ENCODE data around the gene C6orf47.

Gene C6orf47

DNA sequence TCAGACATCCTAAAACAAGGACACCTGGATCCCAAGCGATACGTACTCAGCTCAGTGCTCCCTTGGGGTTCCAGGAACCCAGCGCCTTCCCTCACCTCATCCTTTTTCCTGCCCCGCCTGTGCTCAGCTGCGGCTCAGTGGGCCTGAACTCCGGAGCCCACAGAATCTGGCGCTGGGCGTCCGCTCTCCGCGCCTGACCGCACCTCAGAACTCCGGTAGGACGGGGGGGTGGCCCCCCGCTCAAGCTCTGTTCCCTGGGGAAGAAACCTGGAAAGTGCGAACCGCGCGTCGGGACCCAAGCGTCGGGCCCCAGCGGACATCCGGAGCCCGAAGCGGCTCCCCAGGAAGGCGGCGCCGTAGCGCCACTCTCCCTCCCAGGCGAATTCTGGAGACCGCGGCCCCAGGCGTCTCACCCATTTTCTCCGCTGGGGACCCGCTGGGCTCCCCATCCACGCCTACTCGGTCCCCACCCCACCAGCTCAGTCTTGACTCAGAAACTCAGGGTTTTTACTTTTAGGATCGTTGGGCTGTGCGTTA lies 20.6 kb upstream of the C6orf47 start:
- Histone ChIP-seq H3K4me1 (peaks cover 28 to 60% (median 53%) of the 10 kb centered on the region in 10 experiments), H3K27me3 (no peaks in the 10 kb centered on the region), H3K27ac (peak overlapping the region; percentile 47 to 79 (median 70); a peak in 21 of 22 replicates), H3K4me2 (peak overlapping the region; percentile 90 to 99 (median 96)), H3K9ac (peak overlapping the region; percentile 58 to 81 (median 74)), H3K9me3 (replicated peaks in 1 of 11) (no peaks in the 10 kb centered on the region), H3K36me3 (peaks cover 24 to 36% (median 31%) of the 10 kb centered on the region in 11 experiments), H4K20me1 (peaks cover 0 to 34% (median 0%) of the 10 kb centered on the region in 11 experiments; a peak in 3 of 22 replicates), H3K4me3 (peak overlapping the region; percentile 39 to 70 (median 58))
- TF ChIP-seq Cebpa-rat (IDR thresholded peaks at IDR 0.05): no peak

DNA sequence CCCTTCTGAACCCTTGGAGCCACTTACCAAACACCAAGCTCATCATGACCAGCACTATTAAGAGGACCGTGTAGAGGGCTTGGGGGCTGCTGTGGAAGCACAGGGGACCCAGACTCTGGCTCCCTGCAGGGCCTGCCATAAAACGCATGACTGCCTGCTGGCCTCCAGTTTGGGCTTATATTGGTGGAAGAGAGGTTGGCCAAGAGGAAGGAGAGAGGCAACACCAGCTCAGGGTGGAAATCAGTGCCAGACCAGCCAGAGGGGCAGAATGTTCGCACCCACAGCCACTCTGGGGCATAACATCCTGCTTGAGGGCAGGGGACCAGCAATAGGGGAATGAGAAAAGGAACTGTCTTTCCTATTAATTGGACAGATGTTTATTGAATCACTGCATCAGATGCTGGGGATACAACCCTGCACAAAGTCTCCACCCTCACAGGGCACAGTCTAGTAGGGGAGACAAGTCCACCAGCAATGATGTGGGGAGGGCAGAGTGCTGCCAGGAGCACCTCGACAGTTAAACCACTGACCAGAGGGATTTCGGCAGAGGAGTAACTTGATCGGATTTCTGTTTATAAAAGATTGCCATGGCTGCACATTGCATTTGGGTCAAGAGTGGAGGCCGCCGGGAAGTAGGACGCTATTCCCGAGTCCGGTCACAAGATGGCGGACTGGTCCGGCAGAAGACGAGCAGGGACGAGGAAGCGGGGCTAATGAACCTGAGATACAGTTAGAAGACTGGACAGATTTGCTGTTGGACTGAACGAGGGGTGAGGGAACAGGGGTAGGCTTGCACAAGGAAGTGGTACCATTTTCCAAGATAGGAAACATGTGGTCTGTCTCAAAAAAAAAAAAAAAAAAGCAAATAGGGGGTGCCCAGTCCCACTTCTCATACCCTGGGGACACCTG lies 19.9 kb upstream of the C6orf47 start, which contains the start of gene LY6G5C:
Gene LY6G5C (minus strand): TSS at position 842 of the 909 bp plus-strand sequence. CDS start 694 bp downstream, at position 148.
- Histone ChIP-seq H3K27ac (peak within 1 kb of the TSS; percentile 47 to 79 (median 70); a peak in 21 of 22 replicates), H3K36me3 (peaks cover 19 to 29% (median 24%) of the 10 kb centered on the region in 11 experiments), H3K9me3 (replicated peaks in 1 of 11) (no peaks in the 10 kb centered on the region), H3K4me2 (peak within 1 kb of the TSS; percentile 90 to 99 (median 96)), H3K27me3 (no peaks in the 10 kb centered on the region), H3K4me1 (peaks cover 35 to 64% (median 57%) of the 10 kb centered on the region in 10 experiments), H3K9ac (peak within 1 kb of the TSS; percentile 58 to 81 (median 74)), H3K4me3 (peak within 1 kb of the TSS; percentile 39 to 70 (median 58)), H4K20me1 (peaks cover 0 to 37% (median 0%) of the 10 kb centered on the region in 11 experiments; a peak in 6 of 22 replicates)
- TF ChIP-seq Cebpa-rat (IDR thresholded peaks at IDR 0.05): no peak

DNA sequence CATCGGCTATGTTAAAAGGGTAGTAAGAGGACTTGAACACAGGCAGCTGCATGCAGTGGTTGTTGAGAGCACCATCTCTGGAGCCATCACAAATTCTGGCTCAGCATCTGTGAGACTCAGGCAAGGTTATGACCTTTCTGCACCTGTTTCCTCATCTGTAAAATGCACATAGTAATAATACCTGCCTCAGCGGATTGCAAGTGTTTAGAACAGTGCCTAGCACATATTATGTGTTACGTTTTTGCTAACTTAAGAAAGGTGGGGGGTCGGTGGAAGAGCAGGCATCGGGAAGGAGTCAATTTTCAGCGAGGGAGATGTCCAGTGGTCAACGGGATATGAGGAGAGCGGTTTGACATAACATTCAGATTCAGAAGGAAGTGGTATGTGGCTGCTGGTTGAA lies 17.4 kb upstream of the C6orf47 start:
- H3K4me2 ChIP-seq: peak overlapping the region in 7 of 11 experiments; percentile 1 to 99 (median 22); a peak in 8 of 22 replicates
- no peak for TF ChIP-seq Cebpa-rat (IDR thresholded peaks at IDR 0.05)
- H3K36me3 ChIP-seq: peaks cover 10 to 30% (median 20%) of the 10 kb centered on the region in 11 experiments
- H3K27ac ChIP-seq: no peak overlapping the region
- no peaks in the 10 kb centered on the region for H3K27me3 ChIP-seq
- H3K9ac ChIP-seq: no peak overlapping the region
- no peaks in the 10 kb centered on the region for H3K9me3 ChIP-seq (replicated peaks in 1 of 11)
- H4K20me1 ChIP-seq: peaks cover 0 to 52% (median 7%) of the 10 kb centered on the region in 11 experiments; a peak in 8 of 22 replicates
- H3K4me3 ChIP-seq: no peak overlapping the region
- peaks cover 36 to 64% (median 57%) of the 10 kb centered on the region in 10 experiments for H3K4me1 ChIP-seq

DNA sequence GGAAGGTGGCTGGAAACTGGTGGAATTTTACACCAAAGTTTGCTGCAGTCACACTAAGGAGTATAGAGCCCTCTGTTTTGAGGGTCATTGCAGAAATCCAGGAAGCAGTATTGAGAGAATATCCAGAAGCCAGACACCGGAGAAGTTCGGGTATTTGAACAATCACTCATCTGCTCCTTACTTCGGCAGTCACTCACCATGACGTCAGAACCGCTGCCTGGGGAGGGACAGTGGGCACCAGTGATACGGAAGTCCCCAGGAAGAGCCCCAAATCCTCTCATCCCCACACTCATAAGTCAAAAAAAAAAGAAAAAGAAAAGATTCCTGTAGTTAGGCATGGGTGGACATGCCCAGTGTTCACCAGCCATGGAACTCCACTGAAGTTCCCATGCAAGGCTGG lies 16.3 kb upstream of the C6orf47 start:
- Histone ChIP-seq H3K4me1 (peaks cover 35 to 56% (median 51%) of the 10 kb centered on the region in 10 experiments), H3K4me2 (peak overlapping the region in 7 of 11 experiments; percentile 16 to 59 (median 32); a peak in 10 of 22 replicates), H3K27me3 (no peaks in the 10 kb centered on the region), H3K36me3 (peaks cover 21 to 38% (median 29%) of the 10 kb centered on the region in 11 experiments), H4K20me1 (peaks cover 0 to 59% (median 10%) of the 10 kb centered on the region in 11 experiments; a peak in 12 of 22 replicates), H3K4me3 (no peak overlapping the region), H3K9me3 (replicated peaks in 1 of 11) (no peaks in the 10 kb centered on the region), H3K9ac (0 out of 22 replicates have a peak overlapping the region, but pooled peaks of 1 of the 11 experiments have one; percentile 29), H3K27ac (no peak overlapping the region)
- TF ChIP-seq Cebpa-rat (IDR thresholded peaks at IDR 0.05): no peak

DNA sequence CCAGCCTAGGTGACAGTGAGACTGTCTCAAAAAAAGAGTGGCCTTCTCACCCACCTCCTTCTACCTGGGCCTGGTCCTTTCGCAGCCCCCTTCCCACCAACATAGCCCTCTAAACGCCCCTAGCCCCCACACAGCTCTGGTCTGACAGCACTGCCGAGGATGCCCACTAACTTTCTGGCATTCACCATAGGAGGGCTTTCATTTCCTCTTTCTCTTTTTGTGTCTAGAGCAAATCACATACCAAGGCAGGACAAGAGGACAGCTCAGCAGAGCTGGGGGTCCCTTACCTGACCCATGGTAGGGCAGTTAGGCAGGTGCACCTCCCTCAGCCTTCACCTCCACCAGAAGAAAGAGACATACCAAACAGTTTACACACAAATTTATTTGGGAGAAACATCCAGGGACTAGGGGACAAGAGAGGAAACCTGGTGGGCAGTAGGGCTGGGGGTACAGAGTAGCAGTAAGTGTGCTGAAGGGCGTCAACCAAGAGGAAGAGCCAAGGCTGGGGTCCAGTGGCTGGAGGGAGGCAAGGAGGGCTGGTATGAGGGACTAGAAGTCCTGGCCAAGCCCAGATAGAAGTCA lies 15.8 kb upstream of the C6orf47 start:
- Histone ChIP-seq H3K4me3 (no peak overlapping the region), H3K27ac (no peak overlapping the region), H3K4me2 (peak overlapping the region; percentile 7 to 59 (median 21); a peak in 15 of 22 replicates), H3K9me3 (replicated peaks in 1 of 11) (no peaks in the 10 kb centered on the region), H3K9ac (peak overlapping the region in 2 of 11 experiments; percentile 1 to 29; a peak in 2 of 22 replicates), H3K27me3 (no peaks in the 10 kb centered on the region), H3K4me1 (peaks cover 30 to 51% (median 46%) of the 10 kb centered on the region in 10 experiments), H3K36me3 (peaks cover 26 to 43% (median 34%) of the 10 kb centered on the region in 11 experiments), H4K20me1 (peaks cover 0 to 64% (median 11%) of the 10 kb centered on the region in 11 experiments; a peak in 12 of 22 replicates)
- no peak for TF ChIP-seq Cebpa-rat (IDR thresholded peaks at IDR 0.05)

DNA sequence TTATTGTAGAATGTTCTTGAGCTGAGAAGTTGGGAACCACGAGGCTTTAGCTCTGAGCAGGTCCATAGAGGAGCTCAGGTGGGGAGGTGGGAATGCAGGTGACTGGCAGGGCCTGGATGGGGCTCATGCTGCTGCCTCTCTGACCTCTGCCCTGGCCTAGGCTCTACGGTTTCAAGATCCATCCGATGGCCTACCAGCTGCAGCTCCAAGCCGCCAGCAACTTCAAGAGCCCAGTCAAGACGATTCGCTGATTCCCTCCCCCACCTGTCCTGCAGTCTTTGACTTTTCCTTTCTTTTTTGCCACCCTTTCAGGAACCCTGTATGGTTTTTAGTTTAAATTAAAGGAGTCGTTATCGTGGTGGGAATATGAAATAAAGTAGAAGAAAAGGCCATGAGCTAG lies 9.1 kb upstream of the C6orf47 start, which contains the start of gene LY6G5B:
Gene LY6G5B (plus strand): TSS at position 301 of the 400 bp plus-strand sequence. CDS start 975 bp downstream, outside the sequence.
- 0 out of 22 replicates have a peak within 1 kb of the TSS, but pooled peaks of 1 of the 11 experiments have one; percentile 84 for H3K4me2 ChIP-seq
- H4K20me1 ChIP-seq: peaks cover 2 to 70% (median 36%) of the 10 kb centered on the region in 11 experiments; a peak in 17 of 22 replicates
- peaks cover 73 to 82% (median 76%) of the 10 kb centered on the region in 11 experiments for H3K36me3 ChIP-seq
- H3K9me3 ChIP-seq (replicated peaks in 1 of 11): no peaks in the 10 kb centered on the region
- peaks cover 11 to 32% (median 20%) of the 10 kb centered on the region in 10 experiments for H3K4me1 ChIP-seq
- no peak within 1 kb of the TSS for H3K4me3 ChIP-seq
- H3K9ac ChIP-seq: peak within 1 kb of the TSS in 8 of 11 experiments; percentile 3 to 94 (median 26); a peak in 6 of 22 replicates
- no peak within 1 kb of the TSS for H3K27ac ChIP-seq
- no peak for TF ChIP-seq Cebpa-rat (IDR thresholded peaks at IDR 0.05)
- H3K27me3 ChIP-seq: no peaks in the 10 kb centered on the region

DNA sequence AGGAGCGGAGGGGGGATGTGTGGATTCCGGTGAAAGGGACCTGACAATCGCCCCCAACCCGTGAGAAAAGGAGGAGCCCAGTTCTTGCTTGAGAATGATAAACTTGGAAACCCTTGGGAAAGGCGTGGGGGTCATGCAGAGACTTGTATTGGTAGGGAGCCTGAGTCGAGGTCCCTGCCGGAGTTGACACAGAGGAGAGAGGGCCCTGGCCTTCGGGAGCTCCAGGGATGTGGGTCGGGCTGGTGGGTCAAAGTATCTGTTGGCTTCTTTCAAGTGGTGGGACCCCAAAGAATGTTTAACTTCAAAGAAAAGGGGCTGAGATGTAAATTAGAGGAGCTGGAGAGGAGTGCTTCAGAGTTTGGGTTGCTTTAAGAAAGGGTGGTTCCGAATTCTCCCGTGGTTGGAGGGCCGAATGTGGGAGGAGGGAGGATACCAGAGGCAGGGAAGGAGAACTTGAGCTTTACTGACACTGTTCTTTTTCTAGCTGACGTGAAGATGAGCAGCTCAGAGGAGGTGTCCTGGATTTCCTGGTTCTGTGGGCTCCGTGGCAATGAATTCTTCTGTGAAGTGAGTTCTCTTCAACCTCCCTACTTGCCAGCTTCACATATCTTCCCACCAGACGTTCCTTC lies 5.9 kb upstream of the C6orf47 start:
- peaks cover 49 to 75% (median 65%) of the 10 kb centered on the region in 11 experiments for H3K36me3 ChIP-seq

More for the DNA sequence above, 5.9 kb upstream of the C6orf47 start:
- no peaks in the 10 kb centered on the region for H3K9me3 ChIP-seq (replicated peaks in 1 of 11)
- H3K27me3 ChIP-seq: no peaks in the 10 kb centered on the region
- peak overlapping the region; percentile 78 to 98 (median 92) for H3K4me2 ChIP-seq
- H3K27ac ChIP-seq: peak overlapping the region; percentile 66 to 99 (median 93)
- peak overlapping the region; percentile 77 to 97 (median 95) for H3K4me3 ChIP-seq
- peaks cover 40 to 61% (median 49%) of the 10 kb centered on the region in 10 experiments for H3K4me1 ChIP-seq
- peak overlapping the region; percentile 89 to 97 (median 94) for H3K9ac ChIP-seq
- no peak for TF ChIP-seq Cebpa-rat (IDR thresholded peaks at IDR 0.05)
- H4K20me1 ChIP-seq: peaks cover 2 to 51% (median 31%) of the 10 kb centered on the region in 11 experiments; a peak in 17 of 22 replicates
